ENCODE data around the gene TP53I11.

The TP53I11 gene

GRCh38 chr11:44939673-44940395 lies 10.8 kb downstream of the TP53I11 start:
- peak; percentile 30 for DNase-seq (ENCODE audit: low spot score)

- DNase-seq (ENCODE audit: low spot score) = no peak
Measured at GRCh38 chr11:44938066-44938691, 12.5 kb downstream of the TP53I11 start.

GRCh38 chr11:44936951-44937543 lies 13.6 kb downstream of the TP53I11 start:
- DNase-seq (ENCODE audit: low spot score) = no peak

GRCh38 chr11:44936525-44936924 lies 14.2 kb downstream of the TP53I11 start:
- DNase-seq (ENCODE audit: low spot score) = peak; percentile 87

- no peak for DNase-seq (ENCODE audit: low spot score)
Measured at GRCh38 chr11:44934735-44935250, 15.9 kb downstream of the TP53I11 start.

GRCh38 chr11:44934110-44934509 lies 16.6 kb downstream of the TP53I11 start:
- DNase-seq (ENCODE audit: low spot score) = no peak

- DNase-seq (ENCODE audit: low spot score) = no peak
Measured at GRCh38 chr11:44931466-44931865, 19.2 kb downstream of the TP53I11 start.

GRCh38 chr11:44930588-44931302 lies 19.9 kb downstream of the TP53I11 start:
- DNase-seq (ENCODE audit: low spot score) = no peak

- DNase-seq (ENCODE audit: low spot score) = no peak
Measured at GRCh38 chr11:44928816-44929215, 21.9 kb downstream of the TP53I11 start.

GRCh38 chr11:44928144-44928543 lies 22.5 kb downstream of the TP53I11 start:
- DNase-seq (ENCODE audit: low spot score) = no peak

GRCh38 chr11:44927174-44927661 lies 23.5 kb downstream of the TP53I11 start:
- DNase-seq (ENCODE audit: low spot score) = peak; percentile 83

- no peak for DNase-seq (ENCODE audit: low spot score)
Measured at GRCh38 chr11:44926036-44926435, 24.6 kb downstream of the TP53I11 start.

GRCh38 chr11:44923806-44924205 lies 26.9 kb downstream of the TP53I11 start:
- DNase-seq (ENCODE audit: low spot score) = no peak

- no peak for DNase-seq (ENCODE audit: low spot score)
Measured at GRCh38 chr11:44923115-44923514, 27.6 kb downstream of the TP53I11 start.

- no peak for DNase-seq (ENCODE audit: low spot score)
Measured at GRCh38 chr11:44920451-44920850, 30.2 kb downstream of the TP53I11 start.

- no peak for DNase-seq (ENCODE audit: low spot score)
Measured at GRCh38 chr11:44917741-44918140, 32.9 kb downstream of the TP53I11 start.

- DNase-seq (ENCODE audit: low spot score) = no peak
Measured at GRCh38 chr11:44916801-44917385, 33.8 kb downstream of the TP53I11 start.

- DNase-seq (ENCODE audit: low spot score) = no peak
Measured at GRCh38 chr11:44916331-44916730, 34.4 kb downstream of the TP53I11 start.

- DNase-seq (ENCODE audit: low spot score) = no peak
Measured at GRCh38 chr11:44915621-44916020, 35.1 kb downstream of the TP53I11 start.

GRCh38 chr11:44915004-44915403 lies 35.7 kb downstream of the TP53I11 start:
- DNase-seq (ENCODE audit: low spot score) = no peak

- DNase-seq (ENCODE audit: low spot score) = no peak
Measured at GRCh38 chr11:44914105-44914504, 36.6 kb downstream of the TP53I11 start.

- DNase-seq (ENCODE audit: low spot score) = no peak
Measured at GRCh38 chr11:44913502-44913901, 37.2 kb downstream of the TP53I11 start.

Data from AG20443 (cell line).